B cell (primary cell): ENCODE measurements around the gene PLAU. TPM values are rescaled to one million over a fixed set of nuclear protein-coding genes. Genes with fewer than 3 reads are reported as not detected.

Experiments used
- ATAC-seq: fragments of 200-7000 bp; cut with Tn5 transposase; one replicate; pipeline ENCODE4 v1.10.0; 2021; ENCODE audit warnings: low read depth, mild to moderate bottlenecking, moderate number of reproducible peaks, moderate library complexity
- CTCF ChIA-PET: fragments of 350-600 bp; sonication (Branson Sonifier 250); formaldehyde crosslinking; loops from one replicate; lab custom pipeline; 2021; ENCODE audit warnings: antibody characterized with exemption, inconsistent platforms; lab: Charles Lee
- POLR2A ChIA-PET: fragments of 350-600 bp; sonication (Branson Sonifier 250); formaldehyde crosslinking; loops from one replicate; lab custom pipeline; 2021; ENCODE audit warnings: antibody characterized with exemption; lab: Charles Lee
- DNase-seq: peaks from one replicate; pipeline ENCODE4 v3.0.0; 2013
- H2AFZ ChIP-seq: 2 replicates; pipeline ENCODE4 v1.6.1; 2012; ENCODE audit warnings: mild to moderate bottlenecking, low read depth, low read length; ENCODE audit not compliant: insufficient read depth, poor library complexity, severe bottlenecking
- H3K27ac ChIP-seq, 2 donors: 1 replicate in 1 of 2; 2 replicates in 1 of 2; pipeline ENCODE4 v1.5.1; 2012 to 2013; ENCODE audit warnings: low read length in 2 of 2, mild to moderate bottlenecking in 2 of 2, moderate library complexity in 1 of 2
- H3K27me3 ChIP-seq, 4 experiments: fragments of 200-600 bp in 1 of 4; sonication (generic) in 1 of 4; replicated peaks in 1 of 4; 1 replicate in 2 of 4; 2 replicates in 2 of 4; pipeline versions ENCODE4 v1.6.1 to v1.7.0; 2013 to 2016; ENCODE audit warnings: low read length in 3 of 4, mild to moderate bottlenecking in 2 of 4, mixed read lengths in 1 of 4, moderate library complexity in 1 of 4; ENCODE audit not compliant: insufficient read depth in 4 of 4, control insufficient read depth in 3 of 4; ENCODE audit errors: control extremely low read depth in 1 of 4
- H3K36me3 ChIP-seq, 2 experiments: replicated peaks in 1 of 2; 1 replicate in 1 of 2; 2 replicates in 1 of 2; pipeline versions ENCODE4 v1.6.1 to v1.7.1; 2013; ENCODE audit warnings: low read length in 1 of 2; ENCODE audit not compliant: insufficient read depth in 2 of 2, control insufficient read depth in 1 of 2; ENCODE audit errors: control extremely low read depth in 1 of 2, extremely low read depth in 1 of 2
- H3K4me1 ChIP-seq, 2 donors: fragments of 200-600 bp in 1 of 2; sonication (generic) in 1 of 2; 1 replicate in 1 of 2; 2 replicates in 1 of 2; pipeline versions ENCODE4 v1.5.1 to v1.6.1; 2013 to 2017; ENCODE audit warnings: low read length in 2 of 2; ENCODE audit not compliant: control insufficient read depth in 2 of 2, insufficient read depth in 2 of 2
- H3K4me2 ChIP-seq: replicated peaks from 2 replicates; pipeline ENCODE3; 2012; ENCODE audit warnings: mild to moderate bottlenecking, low read depth, low read length; ENCODE audit not compliant: poor library complexity, severe bottlenecking
- H3K4me3 ChIP-seq, 5 experiments: fragments of 200-600 bp in 1 of 5; sonication (generic) in 1 of 5; 1 replicate in 3 of 5; 2 replicates in 2 of 5; pipeline versions ENCODE4 v1.5.1 to v1.7.0; 2011 to 2016; ENCODE audit warnings: low read length in 4 of 5, mild to moderate bottlenecking in 4 of 5, low read depth in 2 of 5, control low read depth in 1 of 5, moderate library complexity in 1 of 5; ENCODE audit not compliant: insufficient read depth in 1 of 5; ENCODE audit errors: control extremely low read depth in 1 of 5, extremely low read depth in 1 of 5
- H3K79me2 ChIP-seq: fragments of 200-600 bp; sonication (generic); one replicate; pipeline ENCODE4 v1.6.0; 2016; ENCODE audit warnings: low read length; ENCODE audit not compliant: control insufficient read depth, insufficient read depth
- H3K9ac ChIP-seq: fragments of 200-600 bp; sonication (generic); 2 replicates; pipeline ENCODE4 v1.6.1; 2017; ENCODE audit warnings: mild to moderate bottlenecking, low read length, moderate library complexity
- H3K9me3 ChIP-seq, 3 donors: one replicate each; pipeline versions ENCODE4 v1.6.1 to v1.7.1; 2013; ENCODE audit warnings: low read length in 2 of 3; ENCODE audit not compliant: control insufficient read depth in 2 of 3, insufficient read depth in 1 of 3; ENCODE audit errors: control extremely low read depth in 1 of 3
- H4K20me1 ChIP-seq: 2 replicates; pipeline ENCODE4 v1.6.0; 2012; ENCODE audit warnings: mild to moderate bottlenecking, low read length; ENCODE audit not compliant: insufficient read depth, control insufficient read depth, poor library complexity, severe bottlenecking
- H3K27ac Mint-ChIP-seq: one replicate; pipeline ENCODE4 v1.8.0; 2021; ENCODE audit warnings: mixed read lengths
- H3K27me3 Mint-ChIP-seq: one replicate; pipeline ENCODE4 v1.8.0; 2021; ENCODE audit warnings: mixed read lengths
- H3K4me1 Mint-ChIP-seq: one replicate; pipeline ENCODE4 v1.8.0; 2021; ENCODE audit warnings: mixed read lengths
- H3K4me3 Mint-ChIP-seq: one replicate; pipeline ENCODE4 v1.8.0; 2021; ENCODE audit warnings: mixed read lengths
- H3K9me3 Mint-ChIP-seq: one replicate; pipeline ENCODE4 v1.8.0; 2022; ENCODE audit warnings: mixed read lengths; ENCODE audit not compliant: insufficient read depth
- EZH2 ChIP-seq: IDR thresholded peaks from 2 replicates; pipeline ENCODE4 v1.6.1; 2012; ENCODE audit warnings: borderline replicate concordance, low read depth, mild to moderate bottlenecking, moderate library complexity, low read length; ENCODE audit not compliant: insufficient read depth, poor library complexity, severe bottlenecking
- WGBS: methylation state at CpG from one replicate; pipeline ENCODE4 v1.1.5; 2013; ENCODE audit warnings: missing lambda C conversion rate; ENCODE audit not compliant: insufficient coverage; 5-methylcytosine and 5-hydroxymethylcytosine counted together
- intact Hi-C: fragments of 100-400 bp; cut with micrococcal nuclease; formaldehyde crosslinking; loops from one replicate; pipeline ENCODE4 v1.10.0; 2022
- polyA plus RNA-seq: library from polyadenylated mRNA; depleted of rRNA; stranded (reverse); fragments of >200 nt; gene quantifications from 2 replicates; pipeline ENCODE4 v1.2.3, GENCODE V29; 2012
- total RNA-seq, 2 donors: library from RNA; stranded (reverse); fragments of 120-200 nt in 1 of 2; gene quantifications; 1 replicate in 1 of 2; 2 replicates in 1 of 2; pipeline versions ENCODE4 v1.2.3 to v1.2.4, GENCODE V29; 2013 to 2022
- TF ChIP-seq, protein P1 (sequence below): fragments of 200-600 bp; IDR thresholded peaks from one replicate; pipeline ENCODE4 v1.8.0; 2022; ENCODE audit warnings: antibody characterized with exemption, mild to moderate bottlenecking

The PLAU gene
- total and polyA plus RNA-seq, 2 donors (not counting 1 experiment from before 2014, with no cell fraction given) = 0.04 TPM; not detected in 1

DNA sequence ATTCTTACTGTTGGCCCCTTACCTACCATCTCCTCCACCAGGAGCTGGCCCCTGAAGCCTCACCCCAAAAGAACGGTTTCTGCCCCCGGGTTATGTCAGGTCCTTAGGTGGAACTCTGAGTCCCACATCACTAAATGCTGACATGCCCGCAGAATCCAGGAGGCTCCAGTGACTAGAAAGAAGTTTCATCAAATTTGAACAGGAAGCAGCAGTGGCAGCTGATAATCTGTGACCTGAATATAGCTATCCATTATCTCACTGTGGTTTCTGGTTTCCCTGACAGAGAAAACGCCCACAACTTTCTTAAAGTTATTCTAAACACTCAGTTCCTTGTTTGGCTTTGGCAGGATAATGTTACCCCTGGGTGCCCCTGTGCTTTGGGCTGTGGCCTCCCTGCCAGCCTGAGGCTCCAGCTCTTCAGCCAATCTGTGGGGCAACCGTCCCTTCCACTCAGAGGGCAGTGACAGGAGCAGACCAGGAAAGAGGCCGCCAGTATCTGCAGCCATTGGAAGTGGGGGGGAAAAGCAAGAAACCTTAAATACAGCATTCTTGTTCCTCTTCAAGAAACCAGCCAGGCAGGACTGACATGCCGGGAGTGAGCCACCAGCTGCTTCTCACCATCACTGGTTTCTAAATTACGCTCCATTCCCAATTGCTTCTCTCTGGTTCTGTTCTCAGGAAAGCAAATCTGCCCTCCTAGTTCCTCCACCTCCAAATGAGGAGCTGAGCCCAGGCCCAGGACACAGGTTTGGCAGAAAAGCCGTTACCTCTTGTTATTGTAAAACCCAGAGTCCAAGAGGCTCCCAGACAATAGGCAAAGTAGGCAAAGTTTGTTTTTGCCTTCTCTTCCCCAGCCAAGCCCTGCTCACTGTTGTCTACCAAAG lies 45.8 kb downstream of the PLAU start:
- ChIA-PET POLR2A (interaction anchor here (0.5 to 1.5 kb wide), 7 partner anchors 9 to 342 kb away, joined by 3 to 4 read pairs (median 3); partner anchors contain the start of gene VCL), CTCF (interaction anchor here (0.6 to 3.4 kb wide), 23 partner anchors 10 to 711 kb away, joined by 3 to 45 read pairs (median 4); partner anchors contain the start of gene VCL)
- Mint-ChIP-seq H3K9me3 (no peaks in the 10 kb centered on the region), H3K4me1 (peaks cover 56% of the 10 kb centered on the region), H3K4me3 (peak overlapping the region; percentile 83), H3K27me3 (no peaks in the 10 kb centered on the region), H3K27ac (peak overlapping the region; percentile 99)
- peak overlapping the region; percentile 81 for H3K4me2 ChIP-seq
- H3K27ac ChIP-seq = peak overlapping the region; percentile 92 to 93
- no peaks in the 10 kb centered on the region for H3K36me3 ChIP-seq
- H2AFZ ChIP-seq = peak overlapping the region; percentile 42
- 5% methylated on average over 7 of the region's 9 CpGs for WGBS
- H3K4me3 ChIP-seq = peak overlapping the region; percentile 13 to 42 (median 24)
- peak; percentile 82 for DNase-seq
- peak overlapping the region; percentile 56 for H3K9ac ChIP-seq
- intact Hi-C loops = loop anchor here (1.0 to 5.0 kb wide), 6 partner anchors 16 to 1161 kb away; partner anchors contain the start of gene VCL
- no peaks in the 10 kb centered on the region for H3K27me3 ChIP-seq
- no peaks in the 10 kb centered on the region for H3K79me2 ChIP-seq
- H3K9me3 ChIP-seq = peaks cover 0 to 5% (median 0%) of the 10 kb centered on the region in 3 donors
- ATAC-seq = peak; percentile 61
- peaks cover 50 to 54% of the 10 kb centered on the region in 2 donors for H3K4me1 ChIP-seq
- TF ChIP-seq, protein P1, sequence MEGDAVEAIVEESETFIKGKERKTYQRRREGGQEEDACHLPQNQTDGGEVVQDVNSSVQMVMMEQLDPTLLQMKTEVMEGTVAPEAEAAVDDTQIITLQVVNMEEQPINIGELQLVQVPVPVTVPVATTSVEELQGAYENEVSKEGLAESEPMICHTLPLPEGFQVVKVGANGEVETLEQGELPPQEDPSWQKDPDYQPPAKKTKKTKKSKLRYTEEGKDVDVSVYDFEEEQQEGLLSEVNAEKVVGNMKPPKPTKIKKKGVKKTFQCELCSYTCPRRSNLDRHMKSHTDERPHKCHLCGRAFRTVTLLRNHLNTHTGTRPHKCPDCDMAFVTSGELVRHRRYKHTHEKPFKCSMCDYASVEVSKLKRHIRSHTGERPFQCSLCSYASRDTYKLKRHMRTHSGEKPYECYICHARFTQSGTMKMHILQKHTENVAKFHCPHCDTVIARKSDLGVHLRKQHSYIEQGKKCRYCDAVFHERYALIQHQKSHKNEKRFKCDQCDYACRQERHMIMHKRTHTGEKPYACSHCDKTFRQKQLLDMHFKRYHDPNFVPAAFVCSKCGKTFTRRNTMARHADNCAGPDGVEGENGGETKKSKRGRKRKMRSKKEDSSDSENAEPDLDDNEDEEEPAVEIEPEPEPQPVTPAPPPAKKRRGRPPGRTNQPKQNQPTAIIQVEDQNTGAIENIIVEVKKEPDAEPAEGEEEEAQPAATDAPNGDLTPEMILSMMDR = no peak
- no peak for TF ChIP-seq EZH2
- H4K20me1 ChIP-seq = no peaks in the 10 kb centered on the region
